Hepatocyte (in vitro differentiated cells): Measurements from ENCODE around the gene RPL7A.

Experiments used
- EZH2phosphoT487 ChIP-seq: fragments of 200-600 bp; sonication (generic); IDR thresholded peaks from one replicate; pipeline ENCODE4 v1.6.1; 2018; ENCODE audit warnings: antibody characterized with exemption, mild to moderate bottlenecking, low read depth, moderate library complexity; ENCODE audit not compliant: unreplicated experiment, severe bottlenecking
- TF ChIP-seq, protein P1 (sequence below): fragments of 200-600 bp; sonication (generic); IDR thresholded peaks from 2 replicates; pipeline ENCODE4 v1.5.1; 2016; ENCODE audit warnings: antibody characterized with exemption, mild to moderate bottlenecking; ENCODE audit not compliant: poor library complexity

DNA sequence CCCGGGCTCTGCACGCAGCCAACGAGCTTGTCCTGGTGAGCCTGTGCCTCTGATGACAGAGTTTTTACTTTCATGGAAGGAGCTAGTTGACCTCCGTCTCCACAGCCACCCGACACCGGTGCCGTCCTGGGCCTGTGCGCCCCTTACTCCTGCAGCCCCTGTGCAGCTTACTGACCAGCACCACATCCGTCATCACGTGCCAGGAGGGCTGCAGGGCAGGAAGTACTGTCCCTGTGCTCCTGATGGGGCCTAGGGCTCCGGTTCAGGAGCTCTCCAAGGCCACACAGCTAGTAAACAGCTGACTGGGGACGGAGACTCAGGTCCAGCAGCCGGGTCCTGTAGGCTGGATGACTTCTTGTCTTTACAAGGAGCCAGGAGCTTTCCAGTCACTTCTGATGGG is 38.3 kb downstream of the RPL7A start:
- TF ChIP-seq, protein P1, sequence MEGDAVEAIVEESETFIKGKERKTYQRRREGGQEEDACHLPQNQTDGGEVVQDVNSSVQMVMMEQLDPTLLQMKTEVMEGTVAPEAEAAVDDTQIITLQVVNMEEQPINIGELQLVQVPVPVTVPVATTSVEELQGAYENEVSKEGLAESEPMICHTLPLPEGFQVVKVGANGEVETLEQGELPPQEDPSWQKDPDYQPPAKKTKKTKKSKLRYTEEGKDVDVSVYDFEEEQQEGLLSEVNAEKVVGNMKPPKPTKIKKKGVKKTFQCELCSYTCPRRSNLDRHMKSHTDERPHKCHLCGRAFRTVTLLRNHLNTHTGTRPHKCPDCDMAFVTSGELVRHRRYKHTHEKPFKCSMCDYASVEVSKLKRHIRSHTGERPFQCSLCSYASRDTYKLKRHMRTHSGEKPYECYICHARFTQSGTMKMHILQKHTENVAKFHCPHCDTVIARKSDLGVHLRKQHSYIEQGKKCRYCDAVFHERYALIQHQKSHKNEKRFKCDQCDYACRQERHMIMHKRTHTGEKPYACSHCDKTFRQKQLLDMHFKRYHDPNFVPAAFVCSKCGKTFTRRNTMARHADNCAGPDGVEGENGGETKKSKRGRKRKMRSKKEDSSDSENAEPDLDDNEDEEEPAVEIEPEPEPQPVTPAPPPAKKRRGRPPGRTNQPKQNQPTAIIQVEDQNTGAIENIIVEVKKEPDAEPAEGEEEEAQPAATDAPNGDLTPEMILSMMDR, result no peak
- no peak for TF ChIP-seq EZH2phosphoT487
